Measurements from ENCODE around the gene PLIN5. TPM values are rescaled to one million over a fixed set of nuclear protein-coding genes. Genes with fewer than 3 reads are reported as not detected.

The PLIN5 gene
- total RNA-seq, 1 experiment from 2014 or later, result 8.1 TPM

DNA sequence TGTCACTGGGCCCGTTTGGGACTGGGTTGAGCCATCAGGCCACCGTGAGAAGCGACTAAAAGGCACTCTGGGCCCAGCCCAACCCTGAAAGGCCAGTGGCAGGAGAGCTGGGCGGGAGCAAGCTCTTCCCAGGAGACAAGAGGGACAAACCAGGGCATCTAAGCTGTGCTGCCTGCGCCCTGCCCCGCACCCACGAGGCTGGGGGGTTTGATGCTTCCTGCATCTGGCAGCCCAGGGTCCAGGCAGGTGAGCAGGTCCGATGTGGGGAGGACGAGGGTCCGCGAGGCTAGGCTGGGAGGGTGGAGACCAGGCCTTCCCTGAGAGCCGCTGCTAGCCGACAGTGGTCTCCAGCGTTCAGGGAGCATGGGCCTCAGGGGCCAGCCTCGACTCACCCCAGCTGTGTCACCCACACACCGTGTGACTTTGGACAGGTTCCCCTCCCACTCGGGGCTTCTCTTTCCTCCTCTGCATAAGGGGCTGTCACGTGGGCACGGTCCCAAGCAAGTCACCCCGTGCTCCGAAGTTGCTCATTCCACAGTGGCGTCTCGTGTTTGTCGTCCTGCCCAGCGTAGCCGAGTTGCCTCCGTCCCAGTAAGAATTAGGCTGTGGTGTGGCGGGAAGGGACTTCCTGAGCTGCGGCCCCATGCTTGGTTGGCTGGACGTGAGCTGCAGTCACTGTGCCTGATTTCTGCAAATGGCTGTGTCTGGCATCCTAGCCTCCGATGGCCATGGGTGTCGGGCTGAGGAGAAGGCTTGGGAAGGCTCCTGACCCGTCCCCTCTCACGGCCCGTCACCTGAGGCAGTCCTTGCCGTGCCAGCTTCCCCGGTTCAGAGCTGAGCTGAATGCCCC is 32.5 kb downstream of the PLIN5 start (continued):
- TF ChIP-seq ZNF274 (IDR thresholded peaks at IDR 0.05; ENCODE audit: low read depth, low read length), result no peak
- no peak for TF ChIP-seq SRF (IDR thresholded peaks at IDR 0.05; ENCODE audit: low read depth)
- TF ChIP-seq ELF1 (IDR thresholded peaks at IDR 0.05; ENCODE audit: borderline replicate concordance, low read depth), result no peak
- TF ChIP-seq EZH2phosphoT487 (IDR thresholded peaks at IDR 0.05; ENCODE audit: borderline replicate concordance), result no peak
- no peak for TF ChIP-seq SP1 (IDR thresholded peaks at IDR 0.05; ENCODE audit: low read depth)
- no peak for TF ChIP-seq EGR1 (IDR thresholded peaks at IDR 0.05; ENCODE audit: low read depth)

DNA sequence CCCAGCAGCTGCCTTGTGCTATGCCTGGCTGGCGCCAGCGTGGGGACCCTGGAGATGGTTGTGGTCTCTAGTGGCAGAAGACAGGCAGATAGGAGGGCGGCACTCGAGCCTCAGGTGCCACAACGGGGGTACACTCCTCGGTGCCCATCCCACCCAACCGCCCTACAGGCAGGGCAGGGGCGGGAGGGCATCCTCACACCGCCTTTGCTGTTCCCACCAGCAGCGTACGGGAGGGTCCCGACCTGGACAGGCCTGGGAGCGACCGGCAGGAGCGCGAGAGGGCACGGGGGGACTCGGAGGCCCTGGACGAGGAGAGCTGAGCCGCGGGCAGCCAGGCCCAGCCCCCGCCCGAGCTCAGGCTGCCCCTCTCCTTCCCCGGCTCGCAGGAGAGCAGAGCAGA is 33.3 kb downstream of the PLIN5 start:
- H3K36me3 ChIP-seq (ENCODE audit: control insufficient read depth in 1 of 2, insufficient read depth in 2 of 2, low read length in 2 of 2), result peaks cover 0 to 6% of the 10 kb centered on the region in 2 experiments; a peak in 1 of 4 replicates
- no peak overlapping the region for H3K27ac ChIP-seq (ENCODE audit: low read depth, low read length)
- H2AFZ ChIP-seq (ENCODE audit: low read depth, low read length, poor library complexity, severe bottlenecking), result no peak overlapping the region
- BruUV-seq (replicated peaks), result no TSS peak
- H3K9ac ChIP-seq (ENCODE audit: low read length), result no peak overlapping the region
- no peaks in the 10 kb centered on the region for H3K79me2 ChIP-seq (ENCODE audit: insufficient read depth, low read length)
- intact Hi-C loops (cut with micrococcal nuclease), result no loop called here
- RAD21 ChIA-PET (ENCODE audit: low non-redundant PET in 1 of 2, low total read pairs in 2 of 2, uncharacterized antibody in 2 of 2, unreplicated experiment in 2 of 2), result no interaction called here
- H3K4me2 ChIP-seq (ENCODE audit: low read length), result no peak overlapping the region
- POLR2A ChIA-PET, result no interaction called here
- CTCF ChIA-PET, result no interaction called here
- no peaks in the 10 kb centered on the region for H4K20me1 ChIP-seq (ENCODE audit: insufficient read depth)
- no peak overlapping the region for H3K4me3 ChIP-seq (replicated peaks in 1 of 2; ENCODE audit: low read depth in 1 of 2, low read length in 2 of 2)
- peaks cover 0 to 8% of the 10 kb centered on the region in 2 experiments; a peak in 2 of 4 replicates for H3K4me1 ChIP-seq (ENCODE audit: control insufficient read depth in 1 of 2, insufficient read depth in 2 of 2, low read length in 2 of 2)
- no peaks in the 10 kb centered on the region for H3K9me3 ChIP-seq (ENCODE audit: control insufficient read depth in 1 of 2, insufficient read depth in 1 of 2, low read depth in 1 of 2, low read length in 2 of 2)
- DNase-seq (ENCODE audit: low read depth, low spot score) (no peak), ATAC-seq (no peak)
- TF ChIP-seq, protein P1, sequence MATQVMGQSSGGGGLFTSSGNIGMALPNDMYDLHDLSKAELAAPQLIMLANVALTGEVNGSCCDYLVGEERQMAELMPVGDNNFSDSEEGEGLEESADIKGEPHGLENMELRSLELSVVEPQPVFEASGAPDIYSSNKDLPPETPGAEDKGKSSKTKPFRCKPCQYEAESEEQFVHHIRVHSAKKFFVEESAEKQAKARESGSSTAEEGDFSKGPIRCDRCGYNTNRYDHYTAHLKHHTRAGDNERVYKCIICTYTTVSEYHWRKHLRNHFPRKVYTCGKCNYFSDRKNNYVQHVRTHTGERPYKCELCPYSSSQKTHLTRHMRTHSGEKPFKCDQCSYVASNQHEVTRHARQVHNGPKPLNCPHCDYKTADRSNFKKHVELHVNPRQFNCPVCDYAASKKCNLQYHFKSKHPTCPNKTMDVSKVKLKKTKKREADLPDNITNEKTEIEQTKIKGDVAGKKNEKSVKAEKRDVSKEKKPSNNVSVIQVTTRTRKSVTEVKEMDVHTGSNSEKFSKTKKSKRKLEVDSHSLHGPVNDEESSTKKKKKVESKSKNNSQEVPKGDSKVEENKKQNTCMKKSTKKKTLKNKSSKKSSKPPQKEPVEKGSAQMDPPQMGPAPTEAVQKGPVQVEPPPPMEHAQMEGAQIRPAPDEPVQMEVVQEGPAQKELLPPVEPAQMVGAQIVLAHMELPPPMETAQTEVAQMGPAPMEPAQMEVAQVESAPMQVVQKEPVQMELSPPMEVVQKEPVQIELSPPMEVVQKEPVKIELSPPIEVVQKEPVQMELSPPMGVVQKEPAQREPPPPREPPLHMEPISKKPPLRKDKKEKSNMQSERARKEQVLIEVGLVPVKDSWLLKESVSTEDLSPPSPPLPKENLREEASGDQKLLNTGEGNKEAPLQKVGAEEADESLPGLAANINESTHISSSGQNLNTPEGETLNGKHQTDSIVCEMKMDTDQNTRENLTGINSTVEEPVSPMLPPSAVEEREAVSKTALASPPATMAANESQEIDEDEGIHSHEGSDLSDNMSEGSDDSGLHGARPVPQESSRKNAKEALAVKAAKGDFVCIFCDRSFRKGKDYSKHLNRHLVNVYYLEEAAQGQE (IDR thresholded peaks at IDR 0.05; ENCODE audit: low read depth), result no peak
- no peak for TF ChIP-seq POLR2A (IDR thresholded peaks at IDR 0.05; ENCODE audit: borderline replicate concordance, extremely low read depth, insufficient read depth, insufficient read length)
- no peak for TF ChIP-seq YY1 (IDR thresholded peaks at IDR 0.05; ENCODE audit: extremely low read depth, insufficient replicate concordance, low read depth, low read length)
- no peak for TF ChIP-seq JUND (IDR thresholded peaks at IDR 0.05)
- no peak for TF ChIP-seq FOSL1 (IDR thresholded peaks at IDR 0.05; ENCODE audit: low read depth)
- no peak for TF ChIP-seq CBX3 (IDR thresholded peaks at IDR 0.05; ENCODE audit: low read depth)
- TF ChIP-seq EGR1 (IDR thresholded peaks at IDR 0.05; ENCODE audit: low read depth), result no peak
- TF ChIP-seq TCF7L2 (IDR thresholded peaks at IDR 0.05; ENCODE audit: borderline replicate concordance, extremely low read depth, insufficient read depth, insufficient read length), result no peak
- TF ChIP-seq SIN3A (IDR thresholded peaks at IDR 0.05; ENCODE audit: low read depth), result no peak
- TF ChIP-seq, protein P2, sequence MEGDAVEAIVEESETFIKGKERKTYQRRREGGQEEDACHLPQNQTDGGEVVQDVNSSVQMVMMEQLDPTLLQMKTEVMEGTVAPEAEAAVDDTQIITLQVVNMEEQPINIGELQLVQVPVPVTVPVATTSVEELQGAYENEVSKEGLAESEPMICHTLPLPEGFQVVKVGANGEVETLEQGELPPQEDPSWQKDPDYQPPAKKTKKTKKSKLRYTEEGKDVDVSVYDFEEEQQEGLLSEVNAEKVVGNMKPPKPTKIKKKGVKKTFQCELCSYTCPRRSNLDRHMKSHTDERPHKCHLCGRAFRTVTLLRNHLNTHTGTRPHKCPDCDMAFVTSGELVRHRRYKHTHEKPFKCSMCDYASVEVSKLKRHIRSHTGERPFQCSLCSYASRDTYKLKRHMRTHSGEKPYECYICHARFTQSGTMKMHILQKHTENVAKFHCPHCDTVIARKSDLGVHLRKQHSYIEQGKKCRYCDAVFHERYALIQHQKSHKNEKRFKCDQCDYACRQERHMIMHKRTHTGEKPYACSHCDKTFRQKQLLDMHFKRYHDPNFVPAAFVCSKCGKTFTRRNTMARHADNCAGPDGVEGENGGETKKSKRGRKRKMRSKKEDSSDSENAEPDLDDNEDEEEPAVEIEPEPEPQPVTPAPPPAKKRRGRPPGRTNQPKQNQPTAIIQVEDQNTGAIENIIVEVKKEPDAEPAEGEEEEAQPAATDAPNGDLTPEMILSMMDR (IDR thresholded peaks at IDR 0.05 in 2 of 3, conservative IDR thresholded peaks at IDR 0.05 in 1 of 3; ENCODE audit: borderline replicate concordance in 1 of 3, insufficient read depth in 1 of 3, low read depth in 2 of 3, low read length in 2 of 3), result no peak
- TF ChIP-seq ELF1 (IDR thresholded peaks at IDR 0.05; ENCODE audit: borderline replicate concordance, low read depth), result no peak
- TF ChIP-seq SRF (IDR thresholded peaks at IDR 0.05; ENCODE audit: low read depth), result no peak
- TF ChIP-seq EZH2phosphoT487 (IDR thresholded peaks at IDR 0.05; ENCODE audit: borderline replicate concordance), result no peak
- no peak for TF ChIP-seq RAD21 (IDR thresholded peaks at IDR 0.05; ENCODE audit: low read depth)
- no peak for TF ChIP-seq SP1 (IDR thresholded peaks at IDR 0.05; ENCODE audit: low read depth)
- no peaks in the 10 kb centered on the region for H3K9me2 ChIP-seq (ENCODE audit: insufficient read depth)
- no peaks in the 10 kb centered on the region for H3K27me3 ChIP-seq (ENCODE audit: insufficient read depth, low read length)

Measured in HCT116 (cell line).